AG04449 (cell line): ENCODE results near the gene SCAF4.

Experiments used
- CTCF ChIA-PET: fragments of 350-600 bp; formaldehyde crosslinking; extraction: SDS; loops from one replicate; lab custom pipeline; 2021; ENCODE audit warnings: antibody characterized with exemption; lab: Yijun Ruan, JAX
- POLR2A ChIA-PET: fragments of 400-600, 350-600 bp; formaldehyde crosslinking; extraction: SDS; loops from one replicate; lab custom pipeline; 2020; ENCODE audit warnings: antibody characterized with exemption, inconsistent platforms; lab: Yijun Ruan, JAX
- DNase-seq: peaks from one replicate; pipeline ENCODE4 v3.0.0-alpha.2; 2010; ENCODE audit warnings: low read depth, low spot score
- H3K4me3 ChIP-seq: 2 replicates; pipeline ENCODE4 v1.5.1; 2011; ENCODE audit warnings: low read depth, mild to moderate bottlenecking, control low read depth, low read length
- TF ChIP-seq, protein P1 (sequence below): IDR thresholded peaks from one replicate; pipeline ENCODE4 v1.5.1; 2011; ENCODE audit warnings: mild to moderate bottlenecking, moderate library complexity, low read length, control low read depth, inconsistent platforms; ENCODE audit not compliant: insufficient read depth; ENCODE audit errors: missing control alignments

The SCAF4 gene

DNA sequence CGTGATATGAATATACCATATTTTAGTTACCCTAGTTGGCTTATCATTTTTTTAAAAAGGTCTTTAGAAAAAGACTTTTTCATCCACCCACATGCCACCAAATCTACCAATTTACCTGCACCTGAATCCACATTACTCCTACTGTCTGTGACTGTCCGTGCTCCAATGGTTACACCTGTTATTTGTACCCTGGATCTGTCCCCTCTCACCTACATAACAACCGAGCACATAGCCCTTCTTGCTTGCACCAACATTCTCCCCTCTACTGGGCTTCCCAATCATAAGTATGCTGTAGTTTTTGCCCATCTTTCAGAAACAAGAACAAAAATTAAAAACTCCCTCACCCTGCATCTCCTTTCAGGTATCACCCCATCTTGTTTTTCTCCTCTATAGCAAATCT, 54.9 kb downstream of the SCAF4 start:
- POLR2A ChIA-PET: no interaction called here
- TF ChIP-seq, protein P1, sequence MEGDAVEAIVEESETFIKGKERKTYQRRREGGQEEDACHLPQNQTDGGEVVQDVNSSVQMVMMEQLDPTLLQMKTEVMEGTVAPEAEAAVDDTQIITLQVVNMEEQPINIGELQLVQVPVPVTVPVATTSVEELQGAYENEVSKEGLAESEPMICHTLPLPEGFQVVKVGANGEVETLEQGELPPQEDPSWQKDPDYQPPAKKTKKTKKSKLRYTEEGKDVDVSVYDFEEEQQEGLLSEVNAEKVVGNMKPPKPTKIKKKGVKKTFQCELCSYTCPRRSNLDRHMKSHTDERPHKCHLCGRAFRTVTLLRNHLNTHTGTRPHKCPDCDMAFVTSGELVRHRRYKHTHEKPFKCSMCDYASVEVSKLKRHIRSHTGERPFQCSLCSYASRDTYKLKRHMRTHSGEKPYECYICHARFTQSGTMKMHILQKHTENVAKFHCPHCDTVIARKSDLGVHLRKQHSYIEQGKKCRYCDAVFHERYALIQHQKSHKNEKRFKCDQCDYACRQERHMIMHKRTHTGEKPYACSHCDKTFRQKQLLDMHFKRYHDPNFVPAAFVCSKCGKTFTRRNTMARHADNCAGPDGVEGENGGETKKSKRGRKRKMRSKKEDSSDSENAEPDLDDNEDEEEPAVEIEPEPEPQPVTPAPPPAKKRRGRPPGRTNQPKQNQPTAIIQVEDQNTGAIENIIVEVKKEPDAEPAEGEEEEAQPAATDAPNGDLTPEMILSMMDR: no peak
- DNase-seq: no peak
- H3K4me3 ChIP-seq: no peak overlapping the region
- CTCF ChIA-PET: no interaction called here

DNA sequence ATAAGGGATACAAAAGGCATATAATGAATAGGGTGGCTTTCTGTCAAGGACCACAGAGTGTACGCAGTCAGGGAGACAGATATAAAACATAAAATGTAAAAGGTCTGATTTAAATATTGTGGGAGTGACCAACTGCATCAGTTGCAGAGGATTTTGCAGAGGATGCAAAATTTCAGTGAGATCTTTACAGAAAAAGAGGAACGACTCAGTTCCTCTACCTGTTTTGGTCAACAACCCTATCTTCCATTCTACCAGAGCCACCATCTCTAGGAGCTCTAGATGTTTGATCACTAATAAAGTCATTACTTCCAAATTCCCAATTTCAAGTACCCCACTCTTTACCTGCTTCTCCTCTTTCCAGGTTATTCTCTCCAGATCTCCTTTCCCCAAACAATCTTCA, 56.0 kb downstream of the SCAF4 start:
- H3K4me3 ChIP-seq: no peak overlapping the region
- TF ChIP-seq, protein P1: no peak
- CTCF ChIA-PET: interaction anchor here (0.9 kb wide), 1 partner anchor 16 kb away, joined by 3 read pairs; no protein-coding TSS in a partner anchor
- POLR2A ChIA-PET: no interaction called here
- DNase-seq: no peak

DNA sequence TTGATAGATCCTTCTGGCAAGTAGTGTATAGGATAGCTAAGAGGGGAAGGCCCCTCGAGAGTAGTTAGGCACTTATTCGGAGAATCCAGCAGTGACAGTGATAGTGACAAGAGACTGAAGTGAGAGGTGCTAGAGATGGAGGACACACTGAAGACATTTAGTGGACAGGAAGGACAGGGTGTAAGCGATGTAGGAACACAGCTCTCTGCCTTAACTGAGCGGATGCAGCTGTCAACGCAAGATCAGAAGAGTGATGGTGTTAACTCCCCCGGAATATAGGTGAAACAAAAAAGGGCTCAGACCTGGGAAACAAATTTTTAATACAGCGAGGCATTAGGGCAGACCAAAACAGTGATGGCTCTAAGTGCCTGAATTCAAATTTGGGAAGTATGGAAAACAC, 56.6 kb downstream of the SCAF4 start:
- ChIA-PET CTCF (interaction anchor here (1.1 kb wide), 1 partner anchor 11 kb away, joined by 3 read pairs; no protein-coding TSS in a partner anchor), POLR2A (no interaction called here)
- H3K4me3 ChIP-seq: no peak overlapping the region
- DNase-seq: no peak
- TF ChIP-seq, protein P1: no peak

DNA sequence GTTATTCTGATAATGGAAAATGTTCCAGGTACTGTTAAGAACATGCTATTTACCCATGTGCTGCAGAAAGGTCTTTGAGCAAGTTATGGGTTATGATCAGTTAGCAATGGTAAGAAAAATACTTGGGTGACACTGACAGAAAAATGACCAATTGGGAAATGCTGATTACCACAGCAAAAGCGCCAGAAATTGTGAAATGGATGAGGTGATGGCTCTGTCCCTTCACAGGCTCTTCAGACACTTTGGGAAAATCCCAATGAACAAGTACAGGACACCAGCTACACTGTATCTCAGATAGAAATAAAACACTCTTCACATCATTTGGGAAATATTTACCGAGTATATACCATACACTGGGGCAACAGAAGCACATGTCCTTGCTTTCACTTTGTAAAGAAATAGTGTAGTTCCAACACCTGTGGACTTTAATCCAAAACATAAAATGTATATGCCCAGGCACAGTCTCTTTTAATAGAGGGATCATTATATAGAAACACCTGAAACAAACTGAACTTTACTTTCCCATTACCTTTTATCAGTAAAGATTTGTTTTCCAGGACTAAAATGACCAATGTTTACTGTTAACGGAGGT, 58.5 kb downstream of the SCAF4 start:
- CTCF ChIA-PET: no interaction called here
- no peak overlapping the region for H3K4me3 ChIP-seq
- POLR2A ChIA-PET: no interaction called here
- TF ChIP-seq, protein P1: no peak
- DNase-seq: no peak

DNA sequence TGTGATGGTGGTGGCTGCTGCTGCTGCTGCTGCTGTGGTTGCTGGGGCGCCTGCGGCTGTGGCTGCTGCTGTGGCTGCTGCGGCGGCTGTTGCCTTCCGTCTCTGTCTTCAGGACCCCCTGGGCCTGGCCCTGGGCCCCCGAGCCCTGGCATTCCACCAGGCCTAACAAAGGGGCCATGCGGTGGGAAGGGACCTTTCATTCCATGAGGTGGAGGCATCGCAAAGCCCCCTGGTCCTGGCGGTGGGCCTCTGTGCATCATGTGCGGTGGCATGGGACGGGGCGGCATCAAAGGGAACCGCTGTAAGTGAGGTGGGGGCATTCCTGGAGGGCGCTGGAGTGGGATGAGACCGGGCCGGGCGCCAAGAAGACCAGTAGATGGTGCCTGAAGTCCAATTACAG, 60.0 kb downstream of the SCAF4 start:
- TF ChIP-seq, protein P1: no peak
- no peak overlapping the region for H3K4me3 ChIP-seq
- DNase-seq: no peak
- POLR2A ChIA-PET: no interaction called here
- CTCF ChIA-PET: no interaction called here

DNA sequence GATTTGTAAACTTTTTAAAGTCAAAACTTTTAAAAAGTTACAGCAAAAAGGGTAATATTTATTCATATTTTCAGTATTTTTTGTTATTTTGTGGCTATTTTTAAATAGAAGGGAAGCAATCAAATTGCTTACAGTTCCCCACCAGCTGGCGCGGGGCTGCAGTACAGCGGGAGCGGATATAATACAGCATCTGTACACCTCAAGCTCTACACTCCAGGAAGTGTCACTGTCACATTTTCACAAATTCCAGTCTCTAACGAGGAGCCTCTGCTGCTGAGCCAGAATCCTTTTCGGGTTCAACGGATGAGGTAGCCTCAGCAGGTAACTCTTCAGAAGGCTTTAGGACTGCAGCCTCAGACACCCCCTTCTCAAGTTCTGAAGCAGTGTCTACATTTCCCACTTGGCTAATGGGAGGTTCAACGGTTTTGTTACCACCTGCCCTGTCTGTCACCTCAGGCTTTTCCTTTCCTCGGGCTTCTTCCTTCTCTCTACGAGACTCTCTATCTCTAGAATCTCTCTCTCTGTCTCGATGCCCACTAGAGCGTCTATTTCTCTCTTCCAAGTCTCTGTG, 60.7 kb downstream of the SCAF4 start:
- DNase-seq: no peak
- ChIA-PET CTCF (interaction anchor here (0.5 kb wide), 1 partner anchor 9 kb away, joined by 3 read pairs; no protein-coding TSS in a partner anchor), POLR2A (no interaction called here)
- no peak overlapping the region for H3K4me3 ChIP-seq
- TF ChIP-seq, protein P1: no peak
